ENCODE measurements around the gene RNU6-7.

The RNU6-7 gene

GRCh38 chr14:32205554-32205953 is 3.7 kb downstream of the RNU6-7 start:
- DNase-seq (ENCODE audit: low spot score) = no peak

- DNase-seq (ENCODE audit: low spot score) = no peak
These were observed 4.1 kb downstream of the RNU6-7 start for GRCh38 chr14:32205984-32206383.

- no peak for DNase-seq (ENCODE audit: low spot score)
These were observed 4.7 kb downstream of the RNU6-7 start for GRCh38 chr14:32206552-32206951.

GRCh38 chr14:32208490-32208889 is 6.6 kb downstream of the RNU6-7 start:
- DNase-seq (ENCODE audit: low spot score) = no peak

GRCh38 chr14:32209471-32209870 is 7.6 kb downstream of the RNU6-7 start:
- no peak for DNase-seq (ENCODE audit: low spot score)

GRCh38 chr14:32211068-32211404 is 9.2 kb downstream of the RNU6-7 start:
- no peak for DNase-seq (ENCODE audit: low spot score)

GRCh38 chr14:32212833-32213232 is 11.0 kb downstream of the RNU6-7 start:
- no peak for DNase-seq (ENCODE audit: low spot score)

GRCh38 chr14:32217301-32217700 is 15.5 kb downstream of the RNU6-7 start:
- no peak for DNase-seq (ENCODE audit: low spot score)

GRCh38 chr14:32224737-32225377 is 23.0 kb downstream of the RNU6-7 start:
- DNase-seq (ENCODE audit: low spot score) = no peak

- DNase-seq (ENCODE audit: low spot score) = no peak
These were observed 23.6 kb downstream of the RNU6-7 start for GRCh38 chr14:32225378-32225920.

GRCh38 chr14:32226056-32226455 is 24.2 kb downstream of the RNU6-7 start:
- no peak for DNase-seq (ENCODE audit: low spot score)

GRCh38 chr14:32230181-32230580 is 28.3 kb downstream of the RNU6-7 start:
- DNase-seq (ENCODE audit: low spot score) = no peak

- DNase-seq (ENCODE audit: low spot score) = no peak
These were observed 28.9 kb downstream of the RNU6-7 start for GRCh38 chr14:32230695-32231280.

- DNase-seq (ENCODE audit: low spot score) = no peak
These were observed 30.6 kb downstream of the RNU6-7 start for GRCh38 chr14:32232481-32232880.

- DNase-seq (ENCODE audit: low spot score) = no peak
These were observed 31.4 kb downstream of the RNU6-7 start for GRCh38 chr14:32233260-32233659.

GRCh38 chr14:32244404-32244803 is 42.6 kb downstream of the RNU6-7 start:
- DNase-seq (ENCODE audit: low spot score) = no peak

GRCh38 chr14:32246751-32247150 is 44.9 kb downstream of the RNU6-7 start:
- DNase-seq (ENCODE audit: low spot score) = no peak

GRCh38 chr14:32249371-32249770 is 47.5 kb downstream of the RNU6-7 start:
- DNase-seq (ENCODE audit: low spot score) = no peak

GRCh38 chr14:32249780-32250179 is 47.9 kb downstream of the RNU6-7 start:
- DNase-seq (ENCODE audit: low spot score) = no peak

GRCh38 chr14:32250681-32251080 is 48.8 kb downstream of the RNU6-7 start:
- no peak for DNase-seq (ENCODE audit: low spot score)

- no peak for DNase-seq (ENCODE audit: low spot score)
These were observed 49.7 kb downstream of the RNU6-7 start for GRCh38 chr14:32251530-32251929.

Measured in hematopoietic multipotent progenitor cell treated with erythropoietin and hydrocortisone succinate and interleukin-3 and kit ligand, for 15 days (in vitro differentiated cells).